PC-3 (cell line): ENCODE data around the gene PHF21B. TPM values are rescaled to one million over a fixed set of nuclear protein-coding genes. Genes with fewer than 3 reads are reported as not detected.

Source experiments
- ATAC-seq: fragments of 200-7000 bp; cut with Tn5 transposase; 2 replicates; pipeline ENCODE4 v1.9.1; 2020; ENCODE audit warnings: mild to moderate bottlenecking, moderate library complexity
- BruUV-seq: library from RNA; stranded (reverse); fragments of 400-500 nt; replicated peaks from 2 replicates; lab custom pipeline; 2021; lab: Mats Ljungman, UMichigan
- CTCF ChIA-PET: fragments of 300-600 bp; sonication (Branson Sonifier 250); formaldehyde crosslinking; loops from one replicate; lab custom pipeline; 2022; ENCODE audit warnings: antibody characterized with exemption; lab: Charles Lee
- POLR2A ChIA-PET: fragments of 300-600 bp; sonication (Branson Sonifier 250); formaldehyde crosslinking; loops from one replicate; lab custom pipeline; 2022; ENCODE audit warnings: antibody characterized with exemption; ENCODE audit not compliant: unreplicated experiment; lab: Charles Lee
- DNase-seq: peaks from one replicate; pipeline ENCODE4 v3.0.0-alpha.2; 2015
- H2AFZ ChIP-seq: fragments of 300-600 bp; sonication (generic); 2 replicates; pipeline ENCODE4 v1.6.0; 2016; ENCODE audit warnings: antibody characterized with exemption, low read length
- H3F3A ChIP-seq: fragments of 300-600 bp; sonication (generic); one replicate; pipeline ENCODE4 v1.6.0; 2017; ENCODE audit warnings: antibody characterized with exemption, low read length, control low read depth, mild to moderate bottlenecking; ENCODE audit not compliant: unreplicated experiment
- H3K27ac ChIP-seq: fragments of 300-600 bp; sonication (generic); 2 replicates; pipeline ENCODE4 v1.5.1; 2016; ENCODE audit warnings: mild to moderate bottlenecking, low read length
- H3K27me3 ChIP-seq: fragments of 300-600 bp; sonication (generic); 2 replicates; pipeline ENCODE4 v1.6.1; 2016; ENCODE audit warnings: low read length, mixed read lengths
- H3K36me3 ChIP-seq: fragments of 300-600 bp; sonication (generic); 2 replicates; pipeline ENCODE4 v1.6.1; 2016; ENCODE audit warnings: low read depth, mixed run types, low read length, mixed read lengths
- H3K4me1 ChIP-seq: fragments of 300-600 bp; sonication (generic); 2 replicates; pipeline ENCODE4 v1.5.1; 2016; ENCODE audit warnings: low read length; ENCODE audit not compliant: insufficient read depth
- H3K4me2 ChIP-seq: fragments of 300-600 bp; sonication (generic); 2 replicates; pipeline ENCODE4 v1.6.0; 2016; ENCODE audit warnings: low read length
- H3K4me3 ChIP-seq: fragments of 300-600 bp; sonication (generic); 2 replicates; pipeline ENCODE4 v1.5.1; 2016; ENCODE audit warnings: mild to moderate bottlenecking, low read length, mixed read lengths
- H3K79me2 ChIP-seq: fragments of 300-600 bp; sonication (generic); 2 replicates; pipeline ENCODE4 v1.6.1; 2017; ENCODE audit warnings: low read length, mixed read lengths
- H3K9ac ChIP-seq: fragments of 300-600 bp; sonication (generic); 2 replicates; pipeline ENCODE4 v1.6.0; 2016; ENCODE audit warnings: mild to moderate bottlenecking, low read length
- H3K9me2 ChIP-seq: fragments of 300-600 bp; sonication (generic); replicated peaks from 2 replicates; pipeline ENCODE4 v1.6.1; 2016; ENCODE audit warnings: mixed run types, low read length, mixed read lengths
- H3K9me3 ChIP-seq: fragments of 300-600 bp; sonication (generic); 2 replicates; pipeline ENCODE4 v1.6.1; 2016; ENCODE audit warnings: low read length, mixed read lengths
- H4K20me1 ChIP-seq: fragments of 300-600 bp; sonication (generic); 2 replicates; pipeline ENCODE4 v1.6.1; 2016; ENCODE audit warnings: low read length, mixed read lengths
- CTCF ChIP-seq: fragments of 300-600 bp; sonication (generic); conservative IDR thresholded peaks from 2 replicates; pipeline ENCODE4 v1.5.1; 2017; ENCODE audit warnings: antibody characterized with exemption, low read depth, mild to moderate bottlenecking, low read length
- EZH2 ChIP-seq: fragments of 300-600 bp; sonication (generic); IDR thresholded peaks from one replicate; pipeline ENCODE4 v1.6.1; 2017; ENCODE audit warnings: antibody characterized with exemption, mild to moderate bottlenecking, low read length; ENCODE audit not compliant: unreplicated experiment
- EZH2phosphoT487 ChIP-seq: fragments of 300-600 bp; sonication (generic); IDR thresholded peaks from 2 replicates; pipeline ENCODE4 v1.6.1; 2018; ENCODE audit warnings: mild to moderate bottlenecking, antibody characterized with exemption, low read length, borderline replicate concordance
- intact Hi-C: fragments of 100-400 bp; cut with micrococcal nuclease; formaldehyde crosslinking; loops from 2 replicates; pipeline ENCODE4 v1.9.0; 2023
- total RNA-seq: library from RNA; depleted of rRNA; stranded (reverse); fragments of >200 nt; gene quantifications from 2 replicates; pipeline ENCODE4 v1.2.3, GENCODE V29; 2014

The PHF21B gene
- total RNA-seq, 1 experiment from 2014 or later, result not detected

GRCh38 chr22:45023431-45023830, 13.6 kb upstream of the PHF21B start:
- Histone ChIP-seq H3K79me2 (no peaks in the 10 kb centered on the region), H3K9me3 (no peaks in the 10 kb centered on the region), H3K4me1 (no peaks in the 10 kb centered on the region), H3K4me3 (no peak overlapping the region), H3K9me2 (no peaks in the 10 kb centered on the region), H3K36me3 (no peaks in the 10 kb centered on the region), H3F3A (no peaks in the 10 kb centered on the region), H4K20me1 (no peaks in the 10 kb centered on the region), H3K27ac (no peak overlapping the region), H3K27me3 (peaks cover 16% of the 10 kb centered on the region), H3K4me2 (no peak overlapping the region), H3K9ac (no peak overlapping the region), H2AFZ (no peak overlapping the region)
- no peak for ATAC-seq
- TF ChIP-seq EZH2, result no peak
- TF ChIP-seq EZH2phosphoT487, result no peak
- no peak for TF ChIP-seq CTCF
- ChIA-PET POLR2A (no interaction called here), CTCF (no interaction called here)
- intact Hi-C loops, result no loop called here
- no peak for DNase-seq
- BruUV-seq, result no TSS peak

- no peak overlapping the region for H2AFZ ChIP-seq
- CTCF ChIA-PET, result no interaction called here
- POLR2A ChIA-PET, result no interaction called here
- no peaks in the 10 kb centered on the region for H3K36me3 ChIP-seq
- H3F3A ChIP-seq, result no peaks in the 10 kb centered on the region
- H3K9ac ChIP-seq, result no peak overlapping the region
- no peaks in the 10 kb centered on the region for H3K9me3 ChIP-seq
- no peak overlapping the region for H3K4me2 ChIP-seq
- no peaks in the 10 kb centered on the region for H4K20me1 ChIP-seq
- H3K9me2 ChIP-seq, result no peaks in the 10 kb centered on the region
- no peak overlapping the region for H3K4me3 ChIP-seq
- peaks cover 32% of the 10 kb centered on the region for H3K27me3 ChIP-seq
- no peak overlapping the region for H3K27ac ChIP-seq
- H3K79me2 ChIP-seq, result no peaks in the 10 kb centered on the region
- no peak for DNase-seq
- intact Hi-C loops, result no loop called here
- TF ChIP-seq CTCF (no peak), EZH2 (no peak), EZH2phosphoT487 (no peak)
- BruUV-seq, result no TSS peak
- H3K4me1 ChIP-seq, result no peaks in the 10 kb centered on the region
- ATAC-seq, result no peak
Observed at GRCh38 chr22:45019861-45020655, 10.3 kb upstream of the PHF21B start.

DNA sequence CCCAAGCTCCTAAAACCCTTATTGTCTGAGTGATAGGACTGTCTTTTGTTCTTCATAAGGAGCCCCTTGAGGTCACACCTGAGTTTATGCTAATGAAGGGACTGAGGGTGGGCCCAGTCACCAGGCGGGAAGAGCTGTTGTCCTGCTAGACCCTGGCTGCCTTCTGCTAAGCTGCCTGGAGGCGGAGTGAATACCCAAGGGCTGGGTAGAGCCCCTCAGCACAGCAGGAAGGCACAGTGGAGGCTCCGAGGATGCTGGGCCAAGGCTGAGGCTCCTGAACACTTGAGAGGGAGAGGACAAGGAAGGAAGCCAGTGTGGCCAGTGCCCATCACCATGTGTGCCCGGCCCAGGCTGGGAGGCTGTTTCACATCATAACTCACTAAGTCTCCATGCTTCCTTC, 4.8 kb upstream of the PHF21B start:
- DNase-seq, result no peak
- no peaks in the 10 kb centered on the region for H3K4me1 ChIP-seq
- no peak overlapping the region for H2AFZ ChIP-seq
- ChIA-PET CTCF (no interaction called here), POLR2A (no interaction called here)
- peaks cover 27% of the 10 kb centered on the region for H3K27me3 ChIP-seq
- no peak overlapping the region for H3K27ac ChIP-seq
- no peaks in the 10 kb centered on the region for H3K9me2 ChIP-seq
- no peak for ATAC-seq
- H3K9ac ChIP-seq, result no peak overlapping the region
- no peak overlapping the region for H3K4me2 ChIP-seq
- no peaks in the 10 kb centered on the region for H3K9me3 ChIP-seq
- H3F3A ChIP-seq, result no peaks in the 10 kb centered on the region
- no peaks in the 10 kb centered on the region for H3K79me2 ChIP-seq
- no TSS peak for BruUV-seq
- intact Hi-C loops, result no loop called here
- H4K20me1 ChIP-seq, result no peaks in the 10 kb centered on the region
- no peak overlapping the region for H3K4me3 ChIP-seq
- TF ChIP-seq CTCF (no peak), EZH2 (no peak), EZH2phosphoT487 (no peak)
- H3K36me3 ChIP-seq, result no peaks in the 10 kb centered on the region
